Daoy (cell line): ENCODE data around the gene ARHGEF4. TPM values are rescaled to one million over a fixed set of nuclear protein-coding genes. Genes with fewer than 3 reads are reported as not detected.
"Not testable (repeated sequence)": the region's sequence is repeated elsewhere in the genome, so short reads cannot be mapped to it uniquely, and the experiment has no call there.

ENCODE experiments used
- DNase-seq: peaks from one replicate; pipeline ENCODE4 v3.0.0-alpha.2; 2015; ENCODE audit warnings: low read depth
- total RNA-seq: library from RNA; depleted of rRNA; stranded (reverse); fragments of >200 nt; shearing (Covaris generic); gene quantifications from 2 replicates; pipeline ENCODE4 v1.2.3, GENCODE V29; 2014

ARHGEF4 gene
- total RNA-seq, 1 experiment from 2014 or later: 1.5 TPM

DNA sequence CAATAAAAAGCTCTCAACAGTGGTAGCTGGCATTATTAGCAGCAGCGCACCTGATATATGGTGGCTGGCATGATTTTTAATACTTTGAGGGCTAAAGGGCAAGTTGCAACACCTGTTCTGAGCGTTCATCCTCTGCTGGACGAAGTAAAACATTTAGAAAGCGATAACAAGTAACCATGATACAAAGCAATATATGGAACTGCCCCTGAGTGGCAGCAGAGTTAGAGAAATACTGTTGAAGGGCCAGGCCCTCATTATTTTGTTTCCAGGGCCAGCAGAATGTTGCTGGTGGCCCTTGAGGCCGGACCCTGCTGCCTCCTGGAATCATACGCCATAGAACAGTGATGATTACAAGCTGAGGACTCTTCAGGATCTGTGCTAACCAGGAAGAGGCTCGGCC is 47.8 kb downstream of the ARHGEF4 start:
- DNase-seq: no peak

DNA sequence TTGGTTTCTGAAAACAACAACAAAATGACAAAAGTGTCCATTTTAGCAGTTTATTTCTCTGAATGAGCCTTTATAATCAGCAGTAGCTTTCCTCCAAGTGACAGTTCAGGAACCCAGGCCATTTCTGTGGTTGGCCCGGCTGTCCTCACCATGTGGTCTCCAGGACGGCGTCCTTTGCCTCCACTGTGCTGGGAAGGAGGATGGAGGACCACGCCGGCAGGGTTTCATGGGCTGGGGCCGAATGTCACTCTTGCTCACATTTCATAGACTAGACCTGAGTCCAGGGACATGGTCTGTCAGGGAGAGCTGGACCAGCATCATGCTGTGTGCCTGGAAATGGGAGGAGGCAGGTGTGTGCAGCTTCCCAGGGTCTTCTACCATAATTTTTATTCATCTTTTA is 50.9 kb downstream of the ARHGEF4 start:
- no peak for DNase-seq

DNA sequence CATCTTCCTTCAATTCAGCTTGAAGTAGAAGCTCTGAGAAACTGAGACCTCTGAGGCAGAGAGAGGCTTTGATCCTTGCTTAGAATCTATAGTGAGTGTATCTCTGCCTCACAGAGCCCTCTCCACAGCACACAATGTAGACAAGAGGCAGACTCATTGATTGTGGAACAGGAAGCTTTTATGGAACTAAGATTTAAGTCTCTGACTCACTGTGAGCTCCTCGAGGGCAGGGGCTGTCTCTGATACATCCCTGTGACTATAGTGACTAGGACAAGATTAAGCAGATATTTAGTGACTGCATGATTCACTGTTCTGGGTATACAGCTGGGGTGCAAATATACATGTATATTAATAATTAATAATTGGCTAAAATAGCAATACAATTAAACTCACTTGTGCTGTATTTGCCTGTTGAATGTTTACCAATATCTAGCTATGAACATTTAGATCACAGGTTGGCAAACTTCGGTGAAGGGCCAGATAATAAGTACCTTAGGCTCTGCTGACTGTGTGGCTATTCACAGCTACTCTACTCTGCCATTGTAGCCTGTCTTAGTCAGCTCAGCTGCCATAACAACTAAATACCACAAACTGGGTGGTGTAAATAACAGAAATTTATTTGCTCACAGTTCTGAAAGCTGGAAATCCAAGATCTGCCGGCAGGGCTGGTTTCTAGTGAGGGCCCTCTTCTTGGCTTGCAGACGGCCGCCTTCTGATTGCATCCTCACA is 54.4 kb downstream of the ARHGEF4 start:
- DNase-seq: no peak

DNA sequence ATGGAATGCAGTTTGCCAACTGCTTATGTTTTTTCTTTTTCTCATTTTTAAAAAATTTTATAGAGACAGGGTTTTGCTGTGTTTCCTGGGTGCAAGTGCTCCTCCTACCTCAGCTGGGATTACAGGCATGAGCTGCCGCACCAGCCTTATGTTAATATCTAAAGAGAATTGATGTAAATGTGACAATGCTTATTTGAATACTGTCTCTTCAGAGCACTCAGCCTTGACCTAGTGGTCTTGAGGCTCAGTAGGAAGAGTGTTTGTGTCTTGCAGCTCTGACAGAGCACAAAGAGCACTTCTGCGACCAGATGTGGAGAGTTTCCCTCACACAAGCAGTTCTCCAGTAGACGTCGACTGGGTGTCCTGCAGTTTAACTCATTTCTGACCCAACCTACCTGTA is 55.3 kb downstream of the ARHGEF4 start:
- DNase-seq: no peak

DNA sequence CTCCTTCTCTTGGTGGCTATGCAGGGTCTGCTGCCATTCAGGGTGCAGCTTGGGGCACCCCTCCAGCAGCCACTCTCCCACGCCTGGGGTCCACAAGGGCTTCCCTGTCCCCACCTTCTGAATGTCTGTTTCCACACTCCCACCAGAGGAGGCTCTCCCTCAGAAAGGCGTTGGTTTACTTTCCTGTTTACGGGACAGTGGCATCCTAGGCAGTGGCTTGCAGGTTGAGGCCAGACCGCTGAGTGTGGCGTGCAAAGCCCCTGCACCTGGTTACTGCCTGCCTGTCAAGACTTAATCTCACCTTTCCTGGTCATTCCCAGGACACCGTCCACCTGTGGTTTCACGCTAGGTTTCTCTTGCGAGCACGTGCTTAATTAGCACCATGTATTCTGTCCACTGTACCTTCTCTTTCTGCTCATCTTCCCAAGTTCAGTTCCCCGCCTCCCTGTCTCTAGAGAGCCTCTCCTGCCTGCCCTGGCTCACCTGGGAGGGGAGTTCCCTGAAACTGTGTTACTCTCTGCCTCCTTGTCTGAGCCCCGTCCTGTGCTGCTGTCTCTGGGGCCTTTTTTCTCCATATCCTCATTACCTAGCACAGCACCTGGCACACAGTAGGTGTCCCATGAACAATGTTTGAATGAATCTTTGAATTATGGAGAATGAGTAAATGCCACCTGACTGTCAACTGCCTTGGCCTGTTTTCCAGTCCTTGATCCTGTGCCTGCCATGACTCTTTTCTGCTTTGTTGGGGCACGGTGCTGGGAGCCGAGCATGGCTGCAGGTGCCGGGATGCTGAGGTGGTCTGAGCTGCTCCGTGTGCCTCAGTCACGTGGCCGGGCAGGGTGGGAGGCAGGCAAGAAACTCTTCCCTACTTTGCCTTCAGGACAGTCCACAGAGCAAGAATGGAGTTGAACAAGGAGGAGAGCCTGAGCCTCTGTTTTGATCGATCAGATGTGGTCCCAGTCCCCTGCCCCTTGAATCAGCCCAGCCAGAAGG is 56.4 kb downstream of the ARHGEF4 start:
- DNase-seq: no peak

DNA sequence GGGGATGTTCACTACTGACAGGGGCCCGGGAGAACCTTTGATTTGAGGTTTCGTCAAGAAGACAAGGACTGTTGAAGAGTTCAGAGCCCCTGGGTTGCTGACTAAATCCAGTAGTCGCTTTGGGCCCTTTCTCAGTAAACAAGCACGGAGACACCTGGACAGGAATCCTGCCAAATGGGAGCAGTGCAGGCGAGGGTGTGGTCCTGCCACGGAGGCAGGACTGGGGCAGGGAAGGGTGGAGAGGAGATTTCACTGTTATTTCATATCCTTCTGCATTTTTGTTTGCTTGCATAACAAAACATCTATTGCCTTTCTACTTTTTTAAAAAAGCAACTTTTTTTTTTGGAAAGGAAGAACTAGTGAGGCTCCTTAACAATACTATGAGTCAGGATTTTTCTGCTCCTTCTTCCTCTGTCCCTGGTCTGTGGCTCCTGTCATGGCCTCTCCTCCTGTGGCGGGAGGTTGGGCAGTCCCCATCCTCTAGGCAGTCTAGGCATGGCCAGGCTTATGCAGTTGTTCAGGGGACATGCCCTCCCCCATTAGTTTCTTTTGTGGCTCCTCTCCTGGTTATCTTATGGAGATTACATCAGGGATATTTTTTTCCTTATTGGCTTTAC is 57.7 kb downstream of the ARHGEF4 start:
- no peak for DNase-seq

DNA sequence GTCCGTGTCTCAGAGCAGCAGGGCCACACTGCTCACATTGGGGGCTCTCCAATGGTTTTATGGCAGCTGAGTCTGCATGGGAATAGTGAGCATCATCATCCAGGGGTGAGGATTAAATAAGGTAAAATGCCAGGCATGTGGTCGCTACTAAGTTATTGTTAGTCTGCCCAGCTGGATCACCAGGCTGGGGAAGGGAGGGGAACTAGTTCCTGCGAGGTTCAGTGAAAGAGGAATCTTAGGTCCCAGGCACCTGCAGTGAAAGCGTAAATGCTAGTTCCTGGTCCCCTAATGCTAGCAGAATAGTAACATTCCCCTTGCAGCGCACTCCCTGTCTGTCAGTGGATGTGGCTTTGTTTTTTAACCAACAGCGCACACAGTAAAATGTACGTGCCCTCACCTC is 60.1 kb downstream of the ARHGEF4 start:
- DNase-seq: no peak

DNA sequence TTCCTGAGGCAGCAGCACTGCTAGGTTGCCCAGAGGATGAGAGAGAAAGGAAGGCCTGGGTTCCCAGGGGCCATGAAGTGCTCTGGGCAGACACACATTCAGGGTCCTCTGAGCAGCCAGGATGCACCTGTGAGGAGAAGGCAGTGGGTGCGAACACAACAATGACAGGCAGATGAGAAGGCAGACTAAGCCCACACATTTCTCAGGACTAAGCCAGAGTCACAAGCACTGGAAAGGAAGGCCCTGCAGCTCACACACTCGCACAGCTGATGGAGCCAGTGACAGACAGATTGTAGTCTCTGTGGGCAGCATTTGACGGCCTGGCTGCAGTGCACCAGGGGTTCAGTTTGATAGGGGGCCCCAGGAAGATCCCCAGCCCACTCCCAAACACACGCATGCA is 61.8 kb downstream of the ARHGEF4 start:
- DNase-seq: no peak

DNA sequence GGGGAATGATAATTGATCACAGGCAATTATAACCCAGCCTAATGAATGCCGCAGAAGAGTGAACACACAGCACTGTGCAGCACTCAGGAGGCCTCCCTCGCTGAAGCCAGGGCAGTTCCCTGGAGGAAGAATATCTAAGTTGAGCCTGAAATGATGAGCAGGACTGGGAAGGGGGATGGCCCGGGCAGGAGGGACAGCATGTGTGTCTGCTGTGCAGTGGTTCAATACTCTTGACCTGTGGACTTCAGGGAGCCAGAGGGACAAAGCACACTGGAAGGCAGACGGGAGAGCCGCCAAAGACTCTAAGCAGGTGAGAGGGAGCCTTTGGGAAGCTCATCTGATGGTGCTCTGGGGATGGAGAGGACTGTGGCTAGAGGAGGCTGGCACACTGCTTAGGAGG is 62.6 kb downstream of the ARHGEF4 start:
- DNase-seq: no peak

DNA sequence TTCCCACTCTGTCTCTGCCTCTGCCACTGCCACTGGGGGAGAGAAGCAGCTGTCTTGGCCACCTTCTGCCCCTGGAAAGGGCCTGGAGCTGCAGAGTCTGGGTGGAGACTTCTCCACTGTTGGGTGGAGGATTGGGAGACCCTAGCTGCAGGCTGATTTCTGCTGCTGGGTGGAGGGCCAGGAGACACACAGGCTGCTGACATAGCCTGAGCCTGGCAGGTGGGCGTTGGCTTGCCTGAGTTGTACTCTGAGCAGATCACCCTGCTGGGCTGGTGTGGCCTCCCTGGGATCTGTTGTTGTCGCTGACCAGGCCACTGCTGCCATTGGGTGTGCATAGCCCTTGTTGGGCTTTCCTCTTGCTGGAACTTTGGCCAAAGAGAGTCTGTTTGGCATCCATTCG is 64.3 kb downstream of the ARHGEF4 start:
- no peak for DNase-seq

DNA sequence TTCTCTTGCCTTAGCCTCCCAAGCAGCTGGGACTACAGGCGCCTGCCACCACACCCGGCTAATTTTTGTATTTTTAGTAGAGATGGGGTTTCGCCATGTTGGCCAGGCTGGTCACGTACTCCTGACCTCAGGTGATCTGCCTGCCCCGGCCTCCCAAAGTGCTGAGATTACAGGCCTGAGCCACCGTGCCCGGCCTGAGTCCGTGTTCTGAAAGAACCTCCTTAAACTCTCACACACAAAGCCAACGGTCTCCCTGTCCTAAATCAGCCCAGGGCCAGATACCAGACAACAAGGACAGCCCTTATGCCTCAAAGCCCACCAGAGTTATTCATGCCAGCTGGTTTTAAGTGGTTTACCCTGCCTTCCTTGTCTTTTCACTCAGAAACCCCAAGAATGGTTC is 64.9 kb downstream of the ARHGEF4 start:
- not testable (repeated sequence) for DNase-seq

DNA sequence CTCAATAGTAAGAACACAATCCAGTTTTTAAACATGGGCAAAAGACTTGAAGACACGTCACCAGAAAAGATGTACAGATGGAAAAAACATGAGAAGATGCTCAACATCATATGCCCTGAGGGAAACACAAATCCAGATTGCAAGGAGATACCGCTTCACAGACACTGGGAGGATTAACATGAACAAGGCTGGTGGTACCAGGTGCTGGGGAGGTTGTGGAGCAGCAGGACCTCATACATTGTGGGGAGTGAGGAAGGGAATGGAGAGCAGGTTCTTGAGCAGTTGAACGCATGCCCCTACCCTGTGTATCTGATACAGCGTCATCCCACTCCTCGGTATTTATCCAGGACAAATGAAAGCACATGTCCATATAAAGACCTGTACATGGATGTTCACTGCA is 72.1 kb downstream of the ARHGEF4 start:
- DNase-seq: no peak

DNA sequence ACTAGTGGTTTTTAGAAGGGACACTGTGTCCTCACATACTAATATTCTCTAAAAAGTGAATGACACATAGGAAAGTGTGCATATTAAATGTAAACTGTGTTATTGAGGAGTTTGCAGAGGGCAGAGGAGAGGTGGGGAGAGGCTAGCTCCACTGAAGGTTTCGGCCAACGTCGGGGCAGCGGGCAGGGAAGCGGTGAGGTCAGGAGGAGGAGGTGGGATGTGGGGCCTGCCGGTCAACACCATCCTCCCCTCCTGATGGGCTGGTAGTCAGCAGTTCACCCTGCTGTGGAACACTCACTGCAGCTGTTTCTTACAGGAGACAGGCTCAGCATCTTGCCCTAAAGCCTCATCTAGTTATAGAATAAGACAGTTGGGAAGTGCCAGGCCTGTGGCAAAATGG is 74.2 kb downstream of the ARHGEF4 start:
- DNase-seq: no peak

DNA sequence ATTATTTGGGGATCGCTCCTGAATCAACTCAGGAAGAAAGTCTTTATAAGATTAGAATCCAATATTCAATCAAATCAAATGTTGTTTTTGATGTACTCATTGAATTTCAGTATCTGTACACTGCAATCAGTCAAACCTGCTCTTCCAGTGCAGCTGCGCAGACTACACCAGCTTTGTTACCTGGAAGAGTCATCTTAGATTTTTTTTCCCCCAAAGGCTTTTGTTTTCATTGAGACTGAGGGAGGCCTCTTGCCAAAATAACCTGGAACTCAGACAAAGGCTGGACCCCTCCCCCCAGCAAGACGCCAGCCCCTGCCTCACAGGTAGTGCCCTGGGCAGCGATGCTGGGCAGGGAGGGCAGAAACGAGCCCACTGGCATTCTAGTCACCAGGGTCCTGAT is 74.8 kb downstream of the ARHGEF4 start:
- DNase-seq: no peak

DNA sequence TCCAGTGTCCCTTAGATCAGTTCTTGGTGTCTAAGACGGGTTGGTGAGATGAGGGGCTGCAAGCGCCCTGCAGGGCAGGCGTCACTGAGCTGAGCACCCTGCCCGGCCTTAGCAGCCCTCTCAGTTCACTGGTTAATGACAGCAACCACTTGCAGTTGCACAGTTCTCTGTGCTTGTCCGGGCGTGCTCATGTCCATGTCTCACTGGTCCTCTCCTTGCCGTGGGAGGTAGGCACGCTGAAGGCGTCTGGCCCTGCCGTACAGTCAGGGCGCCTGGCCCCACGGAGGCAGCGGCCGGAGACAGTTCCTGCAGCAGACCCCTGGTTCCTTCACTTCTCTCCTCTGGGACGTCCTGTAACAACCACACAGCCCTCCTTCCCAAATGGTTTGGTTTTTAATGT is 75.3 kb downstream of the ARHGEF4 start:
- no peak for DNase-seq

DNA sequence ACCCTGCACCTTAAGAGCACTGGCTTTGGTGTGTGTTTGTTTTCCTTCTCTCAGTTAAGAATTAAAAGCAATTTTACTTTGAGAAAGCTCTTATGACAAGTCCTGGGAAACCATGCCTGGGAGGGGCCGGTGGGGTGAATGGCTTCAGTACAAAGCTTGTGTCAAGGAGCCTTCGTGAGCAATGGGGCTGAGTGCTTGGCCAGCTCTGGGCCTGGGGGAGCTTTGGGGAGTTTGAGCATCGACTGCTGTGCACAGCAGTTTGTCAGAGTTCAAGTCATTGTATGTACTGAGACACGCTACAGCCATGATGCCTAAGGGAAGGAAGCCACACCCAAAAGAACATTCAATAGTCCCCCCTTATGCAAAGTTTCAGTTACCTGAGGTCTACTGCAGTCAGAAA is 75.8 kb downstream of the ARHGEF4 start:
- DNase-seq: no peak

DNA sequence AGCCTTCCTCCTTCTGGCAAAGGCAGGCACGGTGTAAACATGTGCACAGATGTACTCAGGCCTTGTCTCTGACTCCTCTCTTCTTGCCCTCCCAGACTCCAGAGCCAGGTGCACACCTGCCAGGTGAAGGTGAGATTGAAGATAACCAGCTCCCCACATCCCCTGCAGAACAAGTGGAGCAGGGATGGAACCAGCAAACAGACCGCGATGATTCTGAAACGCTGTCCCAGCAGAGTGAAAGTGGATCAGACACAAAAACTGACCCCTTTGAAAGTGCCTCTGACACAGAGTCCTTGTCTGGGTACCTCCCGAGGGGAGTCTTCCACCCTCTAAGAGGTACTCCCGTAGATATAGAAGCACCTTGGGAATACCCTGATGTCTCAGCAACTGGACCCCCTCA is 77.2 kb downstream of the ARHGEF4 start:
- DNase-seq: no peak

DNA sequence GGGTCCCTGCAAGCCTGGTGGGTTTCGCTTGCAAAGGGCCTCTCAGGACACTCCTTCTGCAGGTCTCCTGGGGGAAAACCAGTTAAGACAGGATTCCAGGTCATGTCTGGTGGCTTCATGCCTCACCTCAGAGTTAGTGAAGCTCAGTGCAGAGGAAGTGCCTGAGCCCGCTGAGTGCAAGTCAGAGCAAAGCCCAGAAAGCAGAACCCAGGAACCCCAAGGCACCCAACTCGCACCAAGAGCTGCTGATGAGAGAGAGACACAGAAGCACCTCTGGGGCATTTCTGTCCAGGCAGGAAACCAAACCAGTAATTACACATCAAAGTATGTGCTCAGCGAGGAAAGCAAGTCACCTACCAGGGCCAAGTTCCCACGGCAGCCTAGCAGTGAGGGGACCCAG is 78.4 kb downstream of the ARHGEF4 start:
- no peak for DNase-seq

DNA sequence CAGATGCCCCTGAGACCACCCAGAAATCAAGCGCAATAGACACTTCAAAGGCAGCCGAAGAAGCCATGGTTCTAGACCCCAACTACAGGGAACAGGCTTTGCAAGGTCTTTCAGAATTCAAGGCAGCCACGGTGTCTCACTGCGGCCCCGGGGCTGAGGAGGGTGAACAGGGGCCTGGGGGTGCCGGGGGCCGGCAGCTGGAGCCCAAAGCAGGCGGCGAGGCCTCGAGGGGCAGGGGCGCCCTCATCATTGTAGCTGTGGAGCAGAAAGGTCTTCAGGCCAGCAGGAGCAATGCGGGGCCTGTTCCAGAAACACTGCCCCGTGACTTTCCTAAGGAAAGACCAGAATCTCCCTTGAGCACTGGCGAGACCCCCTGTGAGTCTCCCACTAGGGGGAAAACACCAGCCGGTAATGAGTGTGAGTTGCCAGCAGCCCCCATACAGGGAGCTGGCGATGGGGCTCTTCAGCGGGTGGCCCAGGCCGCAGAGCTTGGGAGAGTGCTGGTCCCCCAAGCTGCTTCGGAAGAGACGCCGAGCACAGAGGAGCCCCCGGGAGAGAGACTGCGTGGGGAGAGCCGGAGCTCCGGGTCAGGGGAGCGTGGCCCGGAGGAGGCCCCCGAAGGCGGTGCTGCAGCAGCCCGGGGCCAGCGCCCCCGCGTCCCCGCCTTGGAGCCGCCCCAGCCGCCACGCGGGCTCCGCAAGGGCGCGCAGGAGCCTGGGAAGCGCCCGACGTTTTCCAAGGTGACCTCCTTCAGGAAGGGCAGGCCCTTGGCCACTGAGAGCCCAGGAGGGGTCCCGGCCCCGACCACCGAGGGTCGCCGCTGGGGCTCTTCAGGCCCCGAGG is 79.1 kb downstream of the ARHGEF4 start:
- no peak for DNase-seq

DNA sequence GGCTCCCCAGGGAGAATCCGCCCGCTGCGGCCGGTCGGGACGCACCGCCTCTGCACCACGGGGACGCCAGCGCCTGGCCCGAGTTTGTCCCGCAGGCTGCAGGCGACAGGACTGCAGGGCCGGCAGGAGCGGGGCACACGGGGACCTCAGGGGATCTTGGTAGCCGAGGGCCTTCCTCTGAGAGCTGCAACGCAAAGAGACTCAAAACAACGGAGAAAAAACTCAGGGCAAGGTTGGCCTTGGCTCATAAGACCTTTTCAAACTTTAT is 79.7 kb downstream of the ARHGEF4 start:
- DNase-seq: no peak

DNA sequence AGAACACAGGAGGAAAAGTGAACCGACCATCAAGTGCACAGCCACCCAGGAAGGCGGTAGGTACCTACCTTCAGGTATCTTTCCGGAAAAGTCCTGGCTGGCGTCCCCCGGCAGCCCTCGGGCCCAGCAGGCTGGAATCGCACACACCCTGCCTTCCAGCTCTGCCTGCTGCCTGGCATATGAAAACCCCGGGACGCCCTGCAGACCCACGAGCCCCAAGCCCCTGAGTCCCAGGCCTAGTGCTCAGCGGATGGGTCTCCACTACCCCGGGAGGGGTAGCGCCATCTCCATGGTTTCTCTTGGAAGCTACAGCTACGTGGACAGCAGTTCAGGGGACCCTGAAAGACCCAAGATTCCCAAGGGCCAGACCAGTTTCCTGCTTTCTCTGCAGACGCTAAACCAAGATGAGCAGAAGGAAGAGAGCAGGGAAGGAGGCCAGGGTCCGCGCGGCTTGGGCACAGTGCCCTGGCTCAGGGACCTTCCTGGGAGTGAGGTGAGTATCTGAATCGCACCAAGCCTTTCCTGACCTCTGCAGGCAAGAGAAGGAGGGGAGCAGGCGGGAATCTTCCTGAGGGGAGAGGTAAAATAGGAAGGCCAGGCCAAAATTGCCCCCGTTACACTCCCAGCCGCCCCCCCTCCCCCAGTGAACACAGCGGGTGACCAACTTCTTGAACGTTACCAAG is 80.4 kb downstream of the ARHGEF4 start:
- no peak for DNase-seq
